K562 (cell line): ENCODE data around the gene NUDT22. TPM values are rescaled to one million over a fixed set of nuclear protein-coding genes. Genes with fewer than 3 reads are reported as not detected.

Source experiments
- ATAC-seq: fragments of 200-7000 bp; cut with Tn5 transposase; 3 replicates; pipeline ENCODE4 v1.9.1; 2020; ENCODE audit warnings: moderate library complexity
- BruUV-seq: library from RNA; stranded (reverse); fragments of 400-500 nt; replicated peaks from 2 replicates; lab custom pipeline; 2021; lab: Mats Ljungman, UMichigan
- CTCF ChIA-PET: fragments of 300-600 bp; formaldehyde crosslinking; extraction: SDS; loops from one replicate; lab custom pipeline; 2021; ENCODE audit warnings: low intra/inter-chr PET ratio; lab: Yijun Ruan, JAX
- POLR2A ChIA-PET: fragments of 300-600, 350-650 bp; sonication (Branson Sonifier 250); formaldehyde crosslinking; extraction: SDS; loops from one replicate; lab custom pipeline; 2021; ENCODE audit warnings: antibody characterized with exemption, inconsistent platforms; lab: Yijun Ruan, JAX
- DNase-seq, 4 experiments: peaks; one replicate each; pipeline versions ENCODE4 v3.0.0 to v3.0.0-alpha.2; 2011 to 2018; ENCODE audit warnings: low spot score in 3 of 4, mixed read lengths in 3 of 4; ENCODE audit errors: extremely low read depth in 1 of 4
- FAIRE-seq: peaks from 2 replicates; lab custom pipeline; 2011; peaks lifted over from hg19 to GRCh38; lab: Jason Lieb, UNC
- H2AFZ ChIP-seq: 2 replicates; pipeline ENCODE4 v1.6.0; 2011; ENCODE audit warnings: low read depth, low read length, control low read depth, inconsistent platforms
- H3K27ac ChIP-seq: fragments of 200-600 bp; 3 replicates; pipeline ENCODE4 v1.8.0; 2011; ENCODE audit warnings: low read depth, mild to moderate bottlenecking, control low read depth, inconsistent platforms, low read length, moderate library complexity, mixed read lengths; ENCODE audit errors: extremely low read depth
- H3K27me3 ChIP-seq, 2 experiments: fragments of 300-600 bp in 1 of 2; 2 replicates in 1 of 2; 3 replicates in 1 of 2; pipeline versions ENCODE4 v1.6.0 to v1.8.0; 2011; ENCODE audit warnings: inconsistent platforms in 2 of 2, low read length in 2 of 2, mild to moderate bottlenecking in 1 of 2, mixed read lengths in 1 of 2, moderate library complexity in 1 of 2; ENCODE audit not compliant: control insufficient read depth in 2 of 2, insufficient read depth in 2 of 2
- H3K36me3 ChIP-seq: fragments of 300-600 bp; 3 replicates; pipeline ENCODE4 v1.8.0; 2011; ENCODE audit warnings: mild to moderate bottlenecking, low read length, inconsistent platforms; ENCODE audit not compliant: control insufficient read depth, insufficient read depth
- H3K4me1 ChIP-seq, 2 experiments: fragments of 200-600 bp in 1 of 2; replicated peaks in 1 of 2; 2 replicates in 1 of 2; 3 replicates in 1 of 2; pipeline versions ENCODE4 v1.5.1 to v1.8.0; 2011; ENCODE audit warnings: inconsistent platforms in 2 of 2, low read length in 2 of 2, mild to moderate bottlenecking in 1 of 2, mixed read lengths in 1 of 2, moderate library complexity in 1 of 2; ENCODE audit not compliant: control insufficient read depth in 2 of 2, insufficient read depth in 2 of 2
- H3K4me2 ChIP-seq: 2 replicates; pipeline ENCODE4 v1.6.1; 2011; ENCODE audit warnings: low read length, control low read depth, inconsistent platforms, mixed read lengths; ENCODE audit not compliant: insufficient read depth
- H3K4me3 ChIP-seq: fragments of 200-600 bp; sonication (generic), shearing (Covaris generic); 2 replicates; pipeline ENCODE4 v1.5.1; 2016; ENCODE audit warnings: control low read depth, inconsistent platforms
- H3K79me2 ChIP-seq: fragments of 200-600 bp; 3 replicates; pipeline ENCODE4 v1.8.0; 2011; ENCODE audit warnings: low read length, inconsistent platforms; ENCODE audit not compliant: control insufficient read depth, insufficient read depth
- H3K9ac ChIP-seq, 2 experiments: 2 replicates each; pipeline versions ENCODE4 v1.6.0 to v1.6.1; 2011; ENCODE audit warnings: low read depth in 2 of 2, low read length in 2 of 2, control low read depth in 1 of 2, inconsistent platforms in 1 of 2, mild to moderate bottlenecking in 1 of 2, mixed read lengths in 1 of 2; ENCODE audit not compliant: insufficient read depth in 1 of 2
- H3K9me1 ChIP-seq: one replicate; pipeline ENCODE4 v1.6.0; 2011; ENCODE audit warnings: inconsistent platforms, mild to moderate bottlenecking, low read length, moderate library complexity; ENCODE audit not compliant: control insufficient read depth, insufficient read depth
- H3K9me3 ChIP-seq: replicated peaks from 2 replicates; pipeline ENCODE4 v1.5.1; 2011; ENCODE audit warnings: low read depth, low read length, inconsistent platforms; ENCODE audit not compliant: control insufficient read depth, insufficient read depth
- H4K20me1 ChIP-seq: replicated peaks from 2 replicates; pipeline ENCODE4 v1.6.1; 2011; ENCODE audit warnings: low read length, inconsistent platforms, mixed read lengths; ENCODE audit not compliant: control insufficient read depth, insufficient read depth
- ETS1 ChIP-seq: conservative IDR thresholded peaks from 2 replicates; pipeline ENCODE4 v1.6.1; 2011; ENCODE audit warnings: low read depth, mild to moderate bottlenecking, low read length; ENCODE audit not compliant: control insufficient read depth
- FOXM1 ChIP-seq, 2 experiments: fragments of 450-650 bp in 1 of 2; sonication (generic) in 1 of 2; formaldehyde crosslinking in 1 of 2; IDR thresholded peaks; 2 replicates each; pipeline versions ENCODE4 v1.6.1 to v1.9.0; 2017 to 2022; ENCODE audit warnings: low read depth in 2 of 2, mild to moderate bottlenecking in 2 of 2, missing genetic modification reagents in 1 of 2, moderate library complexity in 1 of 2
- ID3 ChIP-seq, 2 experiments: fragments of 250-450 bp in 1 of 2; fragments of 450-650 bp in 1 of 2; sonication (Bioruptor Pico) in 1 of 2; IDR thresholded peaks; 2 replicates each; pipeline versions ENCODE4 v1.6.1 to v1.8.0; 2016 to 2021; ENCODE audit warnings: mild to moderate bottlenecking in 2 of 2, moderate library complexity in 2 of 2, missing compliant biosample characterization in 1 of 2, missing genetic modification characterization in 1 of 2
- MCM5 ChIP-seq: fragments of 450-650 bp; IDR thresholded peaks from 2 replicates; pipeline ENCODE4 v1.6.1; 2016; ENCODE audit warnings: low read depth
- MXD1 ChIP-seq: fragments of 250-450 bp; sonication (Bioruptor Pico); IDR thresholded peaks from 2 replicates; pipeline ENCODE4 v1.8.0; 2021; ENCODE audit warnings: borderline replicate concordance, mild to moderate bottlenecking, moderate library complexity; ENCODE audit not compliant: poor library complexity, severe bottlenecking
- RBM34 ChIP-seq: fragments of 200-400 bp; formaldehyde crosslinking; IDR thresholded peaks from 2 replicates; pipeline ENCODE4 v1.6.1; 2018; ENCODE audit warnings: low read length, borderline replicate concordance; ENCODE audit not compliant: insufficient read depth
- SRSF1 ChIP-seq: fragments of 200-400 bp; formaldehyde crosslinking; IDR thresholded peaks from 2 replicates; pipeline ENCODE4 v1.6.1; 2017; ENCODE audit warnings: mild to moderate bottlenecking, low read depth, low read length, moderate library complexity
- STAG1 ChIP-seq: sonication (generic); formaldehyde crosslinking; IDR thresholded peaks from 2 replicates; pipeline ENCODE4 v1.5.0; 2020; ENCODE audit warnings: missing genetic modification reagents, borderline replicate concordance
- WGBS: fragments of 100-300 bp; shearing (Covaris generic); methylation state at CpG from one replicate; pipeline ENCODE4 v1.1.6; 2016; ENCODE audit warnings: low coverage, mixed read lengths; ENCODE audit not compliant: insufficient coverage; ENCODE audit errors: missing lambda C conversion rate; 5-methylcytosine and 5-hydroxymethylcytosine counted together
- in situ Hi-C: fragments of 300-500 bp; cut with MboI; formaldehyde crosslinking; loops from 4 replicates; pipeline ENCODE4 v1.15.0; 2018; ENCODE audit warnings: inconsistent platforms, mixed read lengths
- intact Hi-C: fragments of 100-400 bp; cut with micrococcal nuclease; formaldehyde crosslinking; loops from 2 replicates; pipeline ENCODE4 v1.14.2; 2022
- polyA plus RNA-seq, 8 experiments: library from polyadenylated mRNA; depleted of rRNA in 4 of 8; stranded (reverse) in 5 of 8; unstranded in 3 of 8; fragments of >200 nt; fragmentation: Nextera tagmentation in 2 of 8; fragmentation: Illumina TruSeq in 1 of 8; extraction: Ambion mirVana in 2 of 8; extraction: Trizol in 1 of 8; gene quantifications; 2 replicates each; pipeline versions ENCODE4 v1.2.1 to v1.2.3, GENCODE V29; 2011 to 2014; ENCODE audit warnings: inconsistent platforms in 1 of 8, missing spikeins in 1 of 8
- total RNA-seq, 7 experiments: library from RNA; depleted of rRNA in 6 of 7; stranded (reverse); fragments of >200 nt in 6 of 7; fragmentation: Illumina TruSeq in 2 of 7; extraction: Trizol in 2 of 7; gene quantifications; 2 replicates each; pipeline versions ENCODE4 v1.2.1 to v1.2.3, GENCODE V29; 2011 to 2021; ENCODE audit warnings: low replicate concordance in 1 of 7

NUDT22 gene
- total and polyA plus RNA-seq, 9 of the 15 experiments (the other 6 are each of a cell fraction or from before 2014, with no cell fraction given) = 6.3 to 92.6 (median 37.4) TPM

- TF ChIP-seq SRSF1 (no peak), MXD1 (CRISPR knock-in tag) (no peak), ETS1 (no peak), STAG1 (CRISPR knock-in tag) (peak; percentile 13; the same call in 1 of the 2 replicates)
These were observed 34.2 kb downstream of the NUDT22 start (continued) for GRCh38 chr11:64260147-64260708.

- H3K9me3 ChIP-seq = no peaks in the 10 kb centered on the region
- ChIA-PET CTCF (no interaction called here), POLR2A (interaction anchor here (0.6 to 1.2 kb wide), 5 partner anchors 10 to 428 kb away, joined by 3 to 7 read pairs (median 4); partner anchors contain the start of gene PLCB3)
- ATAC-seq = no peak
- in situ Hi-C loops = no loop called here
- peaks cover 0 to 42% of the 10 kb centered on the region in 2 experiments; a peak in 2 of 5 replicates for H3K4me1 ChIP-seq
- no TSS peak for BruUV-seq
- no peak overlapping the region for H2AFZ ChIP-seq
- no peaks in the 10 kb centered on the region for H3K9me1 ChIP-seq
- TF ChIP-seq MCM5 (no peak), FOXM1 (IDR thresholded peaks at IDR 0.05; ENCODE audit: low read depth) (no peak), FOXM1 (CRISPR knock-in tag; IDR thresholded peaks at IDR 0.05; ENCODE audit: low read depth) (no peak), RBM34 (no peak), ID3 (CRISPR knock-in tag; IDR thresholded peaks at IDR 0.05) (no peak), ID3 (tag; IDR thresholded peaks at IDR 0.05) (no peak)
- no peak for FAIRE-seq
- H3K27me3 ChIP-seq = no peaks in the 10 kb centered on the region
- no peak overlapping the region for H3K27ac ChIP-seq
- no peak overlapping the region; a peak in 1 of 4 replicates for H3K9ac ChIP-seq
- intact Hi-C loops = no loop called here
- no peaks in the 10 kb centered on the region for H3K79me2 ChIP-seq
- no peak for DNase-seq
- H3K36me3 ChIP-seq = peaks cover 90% of the 10 kb centered on the region
- no peak overlapping the region for H3K4me2 ChIP-seq
- 89% methylated on average over 12 of the region's 18 CpGs for WGBS
- H4K20me1 ChIP-seq = 0 out of 2 replicates have a peak, but pooled peaks cover 4% of the 10 kb centered on the region
- H3K4me3 ChIP-seq = no peak overlapping the region
These were observed 35.5 kb downstream of the NUDT22 start for GRCh38 chr11:64261556-64262080.
